Gastrocnemius medialis (tissue), 4 donors: Measurements from ENCODE around the gene SRGAP1.
"Not testable (repeated sequence)": the region's sequence is repeated elsewhere in the genome, so short reads cannot be mapped to it uniquely, and the experiment has no call there.

ENCODE experiments used
- POLR2A ChIP-seq, 2 donors: fragments of 450-650 bp; IDR thresholded peaks; one replicate each; pipeline ENCODE4 v1.6.1; 2017; ENCODE audit warnings: antibody characterized with exemption in 2 of 2, mild to moderate bottlenecking in 2 of 2, moderate library complexity in 2 of 2
- TF ChIP-seq, protein P1 (sequence below), 5 experiments: fragments of 450-650 bp in 3 of 5; fragments of 200-600 bp in 2 of 5; sonication (generic) in 2 of 5; IDR thresholded peaks in 4 of 5; conservative IDR thresholded peaks in 1 of 5; 1 replicate in 4 of 5; 2 replicates in 1 of 5; pipeline ENCODE4 v1.5.1; 2016 to 2019; ENCODE audit warnings: antibody characterized with exemption in 5 of 5, mild to moderate bottlenecking in 3 of 5, moderate library complexity in 3 of 5

DNA sequence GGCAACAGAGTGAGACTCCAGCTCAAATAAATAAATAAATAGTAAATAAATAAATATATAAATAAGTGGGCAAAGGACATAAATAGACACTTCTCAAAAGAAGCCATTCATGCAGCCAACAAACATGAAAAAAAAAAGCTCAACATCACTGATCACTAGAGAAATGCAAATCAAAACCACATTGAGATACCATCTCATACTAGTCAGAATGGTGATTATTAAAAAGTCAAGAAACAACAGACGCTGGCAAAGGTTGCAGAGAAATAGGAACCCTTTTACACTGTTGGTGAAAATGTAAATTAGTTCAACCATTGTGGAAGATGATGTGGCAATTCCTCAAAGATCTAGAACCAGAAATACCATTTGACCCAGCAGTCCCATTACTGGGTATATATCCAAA, 322.5 kb downstream of the SRGAP1 start:
- TF ChIP-seq, protein P1, sequence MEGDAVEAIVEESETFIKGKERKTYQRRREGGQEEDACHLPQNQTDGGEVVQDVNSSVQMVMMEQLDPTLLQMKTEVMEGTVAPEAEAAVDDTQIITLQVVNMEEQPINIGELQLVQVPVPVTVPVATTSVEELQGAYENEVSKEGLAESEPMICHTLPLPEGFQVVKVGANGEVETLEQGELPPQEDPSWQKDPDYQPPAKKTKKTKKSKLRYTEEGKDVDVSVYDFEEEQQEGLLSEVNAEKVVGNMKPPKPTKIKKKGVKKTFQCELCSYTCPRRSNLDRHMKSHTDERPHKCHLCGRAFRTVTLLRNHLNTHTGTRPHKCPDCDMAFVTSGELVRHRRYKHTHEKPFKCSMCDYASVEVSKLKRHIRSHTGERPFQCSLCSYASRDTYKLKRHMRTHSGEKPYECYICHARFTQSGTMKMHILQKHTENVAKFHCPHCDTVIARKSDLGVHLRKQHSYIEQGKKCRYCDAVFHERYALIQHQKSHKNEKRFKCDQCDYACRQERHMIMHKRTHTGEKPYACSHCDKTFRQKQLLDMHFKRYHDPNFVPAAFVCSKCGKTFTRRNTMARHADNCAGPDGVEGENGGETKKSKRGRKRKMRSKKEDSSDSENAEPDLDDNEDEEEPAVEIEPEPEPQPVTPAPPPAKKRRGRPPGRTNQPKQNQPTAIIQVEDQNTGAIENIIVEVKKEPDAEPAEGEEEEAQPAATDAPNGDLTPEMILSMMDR (IDR thresholded peaks at IDR 0.05 in 4 of 5, conservative IDR thresholded peaks at IDR 0.05 in 1 of 5): not testable (repeated sequence)
- TF ChIP-seq POLR2A (IDR thresholded peaks at IDR 0.05): not testable (repeated sequence)
